NB4 (cell line): ENCODE results near the gene MEGF6.

Experiments used
- CTCF ChIP-seq: IDR thresholded peaks from one replicate; pipeline ENCODE4 v1.5.1; 2012; ENCODE audit warnings: low read depth, low read length
- POLR2A ChIP-seq: IDR thresholded peaks from 2 replicates; pipeline ENCODE4 v1.6.1; 2011; ENCODE audit warnings: mild to moderate bottlenecking; ENCODE audit not compliant: insufficient read length; ENCODE audit errors: extremely low read depth
- TF ChIP-seq, protein P1 (sequence below): IDR thresholded peaks from 2 replicates; pipeline ENCODE4 v1.6.1; 2011; ENCODE audit warnings: low read depth, low read length

DNA sequence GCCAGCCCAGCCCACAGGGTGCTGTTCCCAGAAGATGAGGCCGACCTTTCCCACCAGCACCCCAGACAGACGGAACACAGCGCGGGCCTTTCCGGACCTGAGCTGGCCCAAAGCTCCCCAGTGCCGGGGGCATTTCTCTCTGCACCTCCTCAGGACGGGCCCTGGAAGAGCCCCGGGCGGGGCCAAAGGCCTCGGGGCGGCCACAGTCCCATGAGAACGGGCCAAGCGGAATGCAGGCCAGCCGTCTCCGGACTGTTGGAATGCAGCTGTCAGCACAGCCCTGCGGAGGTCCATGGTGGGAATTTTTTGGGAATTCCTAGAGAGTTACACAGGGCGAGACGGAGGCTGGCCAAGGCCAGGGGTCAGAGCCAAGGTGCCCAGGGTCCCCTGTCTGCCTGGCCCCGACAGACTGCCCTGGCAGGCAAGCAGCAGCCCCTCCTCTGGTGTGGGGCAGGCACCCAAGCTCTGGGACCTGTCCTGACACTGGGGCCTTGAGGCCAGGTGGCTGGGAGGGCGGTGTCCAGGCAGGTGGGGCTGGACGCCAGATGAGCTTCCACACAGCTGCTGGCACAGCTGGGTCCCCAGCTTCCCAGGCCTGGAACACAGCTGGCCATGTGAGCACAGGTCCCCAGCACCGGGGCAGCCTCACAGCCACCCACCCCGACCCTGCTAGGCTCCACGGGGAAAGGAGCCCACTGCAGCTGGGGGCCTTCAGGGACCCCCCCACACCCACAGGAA is 63.0 kb downstream of the MEGF6 start:
- TF ChIP-seq, protein P1, sequence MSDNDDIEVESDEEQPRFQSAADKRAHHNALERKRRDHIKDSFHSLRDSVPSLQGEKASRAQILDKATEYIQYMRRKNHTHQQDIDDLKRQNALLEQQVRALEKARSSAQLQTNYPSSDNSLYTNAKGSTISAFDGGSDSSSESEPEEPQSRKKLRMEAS: no peak
- no peak for TF ChIP-seq CTCF
- TF ChIP-seq POLR2A: no peak
